ENCODE data around the gene SLC14A1.

SLC14A1 gene

DNA sequence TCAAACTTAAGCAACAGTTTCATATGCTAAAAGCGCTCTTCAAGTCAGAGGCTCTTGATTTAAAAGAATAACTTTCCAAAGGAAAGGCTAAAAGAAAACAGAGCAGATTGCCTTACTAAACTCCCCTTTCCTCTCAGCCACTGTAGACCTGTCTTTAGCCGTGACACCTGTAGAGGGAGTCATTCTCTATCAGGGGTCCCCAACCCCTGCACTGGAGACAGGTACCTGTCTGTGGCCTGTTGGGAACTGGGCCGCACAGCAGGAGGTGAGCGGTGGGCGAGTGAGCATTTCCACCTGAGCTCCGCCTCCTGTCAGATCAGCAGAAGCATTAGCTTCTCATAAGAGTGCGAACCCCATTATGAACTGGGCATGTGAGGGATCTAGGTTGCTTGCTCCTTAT is 9.6 kb downstream of the SLC14A1 start:
- Histone ChIP-seq H3K27ac (ENCODE audit: low read length) (no peak overlapping the region), H3F3A (ENCODE audit: insufficient read depth, low read length) (no peaks in the 10 kb centered on the region), H3K79me2 (ENCODE audit: low read length) (no peaks in the 10 kb centered on the region), H2AFZ (ENCODE audit: low read length) (no peak overlapping the region), H3K4me1 (ENCODE audit: low read length) (no peaks in the 10 kb centered on the region), H3K36me3 (replicated peaks; ENCODE audit: insufficient read depth, low read length) (no peaks in the 10 kb centered on the region), H3K9me3 (replicated peaks; ENCODE audit: insufficient read depth, low read length) (no peaks in the 10 kb centered on the region), H3K9ac (ENCODE audit: low read length) (no peak overlapping the region), H3K4me2 (ENCODE audit: low read depth, low read length) (no peak overlapping the region), H3K9me2 (replicated peaks; ENCODE audit: insufficient read depth, low read length) (no peaks in the 10 kb centered on the region), H4K20me1 (ENCODE audit: insufficient read depth, low read length) (no peaks in the 10 kb centered on the region), H3K27me3 (replicated peaks; ENCODE audit: insufficient read depth, low read length) (no peaks in the 10 kb centered on the region), H3K4me3 (ENCODE audit: low read length) (no peak overlapping the region)
- no peak for TF ChIP-seq EZH2phosphoT487 (IDR thresholded peaks at IDR 0.05; ENCODE audit: low read length)
- no peak for TF ChIP-seq EZH2 (optimal IDR thresholded peaks at IDR 0.05; ENCODE audit: low read depth, low read length)
- TF ChIP-seq CTCF (IDR thresholded peaks at IDR 0.05; ENCODE audit: low read length): no peak
- DNase-seq: no peak

DNA sequence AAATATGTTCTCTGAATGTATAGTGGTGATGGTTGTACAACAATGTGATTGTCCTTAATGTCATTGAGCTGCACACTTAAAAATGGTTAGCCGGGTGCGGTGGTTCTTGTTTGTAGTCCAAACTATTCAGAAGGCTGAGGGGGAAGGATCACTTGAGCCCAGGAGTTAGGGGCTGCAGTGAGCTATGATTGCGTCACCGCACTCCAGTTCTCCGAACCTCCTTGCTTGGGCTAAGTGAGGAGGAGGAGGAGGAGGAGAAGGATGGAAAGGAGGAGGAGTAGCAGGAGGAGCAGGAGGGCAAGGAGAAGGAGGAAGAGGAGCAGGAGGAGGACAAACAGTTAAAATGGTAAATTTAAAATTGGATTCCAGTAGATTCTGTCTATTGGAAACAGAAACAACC is 10.5 kb downstream of the SLC14A1 start:
- TF ChIP-seq EZH2 (optimal IDR thresholded peaks at IDR 0.05; ENCODE audit: low read depth, low read length) (no peak), CTCF (IDR thresholded peaks at IDR 0.05; ENCODE audit: low read length) (no peak), EZH2phosphoT487 (IDR thresholded peaks at IDR 0.05; ENCODE audit: low read length) (no peak)
- no peak overlapping the region for H2AFZ ChIP-seq (ENCODE audit: low read length)
- no peaks in the 10 kb centered on the region for H3F3A ChIP-seq (ENCODE audit: insufficient read depth, low read length)
- H3K27me3 ChIP-seq (replicated peaks; ENCODE audit: insufficient read depth, low read length): no peaks in the 10 kb centered on the region
- no peaks in the 10 kb centered on the region for H3K4me1 ChIP-seq (ENCODE audit: low read length)
- no peak for DNase-seq
- no peak overlapping the region for H3K4me2 ChIP-seq (ENCODE audit: low read depth, low read length)
- no peak overlapping the region for H3K27ac ChIP-seq (ENCODE audit: low read length)
- no peaks in the 10 kb centered on the region for H3K79me2 ChIP-seq (ENCODE audit: low read length)
- no peaks in the 10 kb centered on the region for H3K9me2 ChIP-seq (replicated peaks; ENCODE audit: insufficient read depth, low read length)
- no peaks in the 10 kb centered on the region for H3K36me3 ChIP-seq (replicated peaks; ENCODE audit: insufficient read depth, low read length)
- no peaks in the 10 kb centered on the region for H4K20me1 ChIP-seq (ENCODE audit: insufficient read depth, low read length)
- H3K9me3 ChIP-seq (replicated peaks; ENCODE audit: insufficient read depth, low read length): no peaks in the 10 kb centered on the region
- H3K9ac ChIP-seq (ENCODE audit: low read length): no peak overlapping the region
- no peak overlapping the region for H3K4me3 ChIP-seq (ENCODE audit: low read length)

DNA sequence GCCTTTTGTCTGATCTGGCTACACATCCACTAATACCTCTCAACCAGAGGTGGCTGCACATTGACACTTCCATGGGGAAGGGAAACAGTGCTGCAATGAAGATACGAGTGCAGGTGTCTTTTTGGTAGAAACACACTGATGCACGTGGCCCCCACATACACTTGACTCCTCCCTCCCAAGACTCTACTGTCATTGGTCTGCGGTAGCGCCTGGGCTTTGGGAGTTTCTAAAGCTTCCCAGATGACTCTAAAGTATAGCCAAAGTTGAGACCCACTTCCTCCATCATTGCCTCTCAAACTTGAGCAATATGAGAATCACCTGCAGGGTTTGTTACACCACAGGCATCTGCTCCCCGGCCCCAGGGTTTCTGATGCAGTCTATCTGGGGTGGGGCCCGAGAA is 11.0 kb downstream of the SLC14A1 start:
- no peak overlapping the region for H3K27ac ChIP-seq (ENCODE audit: low read length)
- no peaks in the 10 kb centered on the region for H3K9me3 ChIP-seq (replicated peaks; ENCODE audit: insufficient read depth, low read length)
- H3K4me3 ChIP-seq (ENCODE audit: low read length): no peak overlapping the region
- no peaks in the 10 kb centered on the region for H3K27me3 ChIP-seq (replicated peaks; ENCODE audit: insufficient read depth, low read length)
- H3K79me2 ChIP-seq (ENCODE audit: low read length): no peaks in the 10 kb centered on the region
- H3F3A ChIP-seq (ENCODE audit: insufficient read depth, low read length): no peaks in the 10 kb centered on the region
- H3K9ac ChIP-seq (ENCODE audit: low read length): no peak overlapping the region
- H3K9me2 ChIP-seq (replicated peaks; ENCODE audit: insufficient read depth, low read length): no peaks in the 10 kb centered on the region
- no peaks in the 10 kb centered on the region for H3K4me1 ChIP-seq (ENCODE audit: low read length)
- no peaks in the 10 kb centered on the region for H4K20me1 ChIP-seq (ENCODE audit: insufficient read depth, low read length)
- TF ChIP-seq CTCF (IDR thresholded peaks at IDR 0.05; ENCODE audit: low read length): no peak
- no peak for TF ChIP-seq EZH2 (optimal IDR thresholded peaks at IDR 0.05; ENCODE audit: low read depth, low read length)
- no peak for TF ChIP-seq EZH2phosphoT487 (IDR thresholded peaks at IDR 0.05; ENCODE audit: low read length)
- H3K4me2 ChIP-seq (ENCODE audit: low read depth, low read length): no peak overlapping the region
- no peaks in the 10 kb centered on the region for H3K36me3 ChIP-seq (replicated peaks; ENCODE audit: insufficient read depth, low read length)
- no peak for DNase-seq
- no peak overlapping the region for H2AFZ ChIP-seq (ENCODE audit: low read length)
